Nephron progenitor cell (in vitro differentiated cells): ENCODE results near the gene ASAH2.

Source experiments
- DNase-seq: peaks from one replicate; pipeline ENCODE4 v3.0.0; 2021
- H3K27ac Mint-ChIP-seq: 2 replicates; pipeline ENCODE4 v1.8.0; 2021; ENCODE audit warnings: mild to moderate bottlenecking, moderate library complexity, mixed read lengths
- H3K27me3 Mint-ChIP-seq: 2 replicates; pipeline ENCODE4 v1.8.0; 2021; ENCODE audit warnings: mild to moderate bottlenecking, low read depth, mixed read lengths; ENCODE audit not compliant: poor library complexity
- H3K36me3 Mint-ChIP-seq: 2 replicates; pipeline ENCODE4 v1.8.0; 2021; ENCODE audit warnings: low read depth, mixed read lengths
- H3K4me1 Mint-ChIP-seq: 2 replicates; pipeline ENCODE4 v1.8.0; 2021; ENCODE audit warnings: mixed read lengths
- H3K4me3 Mint-ChIP-seq: 2 replicates; pipeline ENCODE4 v1.8.0; 2021; ENCODE audit warnings: mild to moderate bottlenecking, moderate library complexity, mixed read lengths
- H3K9me3 Mint-ChIP-seq: 2 replicates; pipeline ENCODE4 v1.8.0; 2021; ENCODE audit warnings: mild to moderate bottlenecking, moderate library complexity, mixed read lengths
- CTCF ChIP-seq: fragments of 200-600 bp; sonication (generic); IDR thresholded peaks from 2 replicates; pipeline ENCODE4 v1.5.0; 2021; ENCODE audit warnings: antibody characterized with exemption

Gene ASAH2

GRCh38 chr10:50232261-50232639, 19.1 kb downstream of the ASAH2 start:
- Mint-ChIP-seq H3K4me3 (no peak overlapping the region), H3K27ac (no peak overlapping the region), H3K27me3 (peaks cover 21% of the 10 kb centered on the region), H3K36me3 (no peaks in the 10 kb centered on the region), H3K4me1 (peaks cover 22% of the 10 kb centered on the region), H3K9me3 (no peaks in the 10 kb centered on the region)
- no peak for DNase-seq
- TF ChIP-seq CTCF: no peak

GRCh38 chr10:50231515-50232260, 19.6 kb downstream of the ASAH2 start:
- no peak for DNase-seq
- H3K27me3 Mint-ChIP-seq: peaks cover 21% of the 10 kb centered on the region
- no peak overlapping the region for H3K27ac Mint-ChIP-seq
- peaks cover 22% of the 10 kb centered on the region for H3K4me1 Mint-ChIP-seq
- TF ChIP-seq CTCF: no peak
- no peak overlapping the region for H3K4me3 Mint-ChIP-seq
- H3K9me3 Mint-ChIP-seq: no peaks in the 10 kb centered on the region
- no peaks in the 10 kb centered on the region for H3K36me3 Mint-ChIP-seq

- DNase-seq: no peak
- H3K27ac Mint-ChIP-seq: no peak overlapping the region
- no peak overlapping the region for H3K4me3 Mint-ChIP-seq
- H3K9me3 Mint-ChIP-seq: no peaks in the 10 kb centered on the region
- TF ChIP-seq CTCF: no peak
- H3K4me1 Mint-ChIP-seq: peaks cover 22% of the 10 kb centered on the region
- H3K27me3 Mint-ChIP-seq: peaks cover 14% of the 10 kb centered on the region
- H3K36me3 Mint-ChIP-seq: no peaks in the 10 kb centered on the region
Observed at GRCh38 chr10:50229460-50229859, 21.9 kb downstream of the ASAH2 start.

GRCh38 chr10:50228672-50229071, 22.6 kb downstream of the ASAH2 start:
- Mint-ChIP-seq H3K9me3 (no peaks in the 10 kb centered on the region), H3K27ac (peak overlapping the region; percentile 53), H3K27me3 (peaks cover 12% of the 10 kb centered on the region)

GRCh38 chr10:50226610-50227009, 24.7 kb downstream of the ASAH2 start:
- Mint-ChIP-seq H3K27me3 (peaks cover 12% of the 10 kb centered on the region), H3K4me1 (peaks cover 22% of the 10 kb centered on the region), H3K9me3 (no peaks in the 10 kb centered on the region), H3K4me3 (no peak overlapping the region), H3K36me3 (no peaks in the 10 kb centered on the region), H3K27ac (no peak overlapping the region)
- no peak for DNase-seq
- TF ChIP-seq CTCF: no peak

More at GRCh38 chr10:50228672-50229071, 22.6 kb downstream of the ASAH2 start:
- DNase-seq: no peak
- no peak for TF ChIP-seq CTCF
- Mint-ChIP-seq H3K36me3 (no peaks in the 10 kb centered on the region), H3K4me1 (peaks cover 22% of the 10 kb centered on the region), H3K4me3 (no peak overlapping the region)

GRCh38 chr10:50224330-50224952, 26.9 kb downstream of the ASAH2 start:
- peak; percentile 43 for TF ChIP-seq CTCF
- Mint-ChIP-seq H3K36me3 (no peaks in the 10 kb centered on the region), H3K4me1 (peaks cover 18% of the 10 kb centered on the region), H3K4me3 (no peak overlapping the region), H3K9me3 (no peaks in the 10 kb centered on the region), H3K27ac (no peak overlapping the region), H3K27me3 (peaks cover 9% of the 10 kb centered on the region)
- DNase-seq: peak; percentile 12
